ENCODE results near the gene C6orf132. TPM values are rescaled to one million over a fixed set of nuclear protein-coding genes. Genes with fewer than 3 reads are reported as not detected.

The C6orf132 gene
- total RNA-seq, 2 experiments from 2014 or later: 0.05 to 0.10 TPM

DNA sequence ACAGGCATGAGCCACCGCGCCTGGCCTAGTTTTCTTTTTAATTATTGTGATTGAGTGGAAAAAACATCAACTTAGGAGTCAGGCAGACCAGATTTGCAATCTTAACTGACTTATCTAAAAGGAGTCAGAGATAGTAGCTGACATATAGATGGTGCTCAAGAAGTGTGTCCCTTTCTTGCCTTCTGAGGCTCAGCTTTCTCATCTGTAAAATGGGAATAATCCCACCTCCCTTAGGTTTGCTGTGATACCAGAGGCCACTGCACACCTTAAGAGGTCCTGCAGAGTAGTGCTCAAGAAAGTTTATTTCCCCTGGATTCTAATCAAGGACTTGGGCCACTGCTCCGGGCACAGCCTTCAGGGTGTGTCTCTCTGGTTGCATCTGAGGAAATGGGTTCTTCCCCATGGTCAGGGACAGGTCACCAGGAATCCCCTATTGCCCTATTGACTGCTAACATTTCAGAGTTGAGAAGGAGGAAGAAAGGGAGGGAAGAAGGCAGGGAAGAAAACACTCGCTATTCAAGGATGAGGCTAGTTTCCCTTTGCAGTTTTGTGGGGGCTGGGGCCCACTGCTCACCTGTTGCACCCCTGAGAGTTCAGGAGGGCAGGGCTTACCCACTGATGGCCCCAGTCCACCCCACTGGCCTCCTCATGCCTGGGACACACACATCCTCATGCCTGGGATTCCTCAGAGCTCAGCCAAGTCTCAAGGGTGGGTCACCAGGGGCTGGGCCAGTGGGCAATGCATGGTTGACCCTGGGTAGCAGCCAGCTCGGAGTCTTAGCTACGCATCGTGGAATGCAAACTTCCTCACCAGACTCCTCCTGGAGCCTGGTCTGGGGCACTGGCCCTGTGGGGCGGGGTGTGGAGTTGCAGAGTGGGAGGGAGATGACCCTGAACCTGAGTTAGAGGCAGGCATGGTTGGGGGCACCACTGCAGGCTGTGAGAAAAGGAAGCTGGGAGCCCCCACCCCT is 21.2 kb downstream of the C6orf132 start:
- H3K27ac Mint-ChIP-seq: no peak overlapping the region
- DNase-seq: no peak
- H3K9me3 Mint-ChIP-seq: no peaks in the 10 kb centered on the region
- H3K27me3 Mint-ChIP-seq: peaks cover 9% of the 10 kb centered on the region
- no peak overlapping the region for H3K4me3 Mint-ChIP-seq
- POLR2A ChIA-PET: no interaction called here
- CTCF ChIA-PET: interaction anchor here (0.6 kb wide), 1 partner anchor 16 kb away, joined by 3 read pairs; no protein-coding TSS in a partner anchor
- H3K4me1 Mint-ChIP-seq: no peaks in the 10 kb centered on the region
- H3K36me3 Mint-ChIP-seq (ENCODE audit: low read depth): no peaks in the 10 kb centered on the region

DNA sequence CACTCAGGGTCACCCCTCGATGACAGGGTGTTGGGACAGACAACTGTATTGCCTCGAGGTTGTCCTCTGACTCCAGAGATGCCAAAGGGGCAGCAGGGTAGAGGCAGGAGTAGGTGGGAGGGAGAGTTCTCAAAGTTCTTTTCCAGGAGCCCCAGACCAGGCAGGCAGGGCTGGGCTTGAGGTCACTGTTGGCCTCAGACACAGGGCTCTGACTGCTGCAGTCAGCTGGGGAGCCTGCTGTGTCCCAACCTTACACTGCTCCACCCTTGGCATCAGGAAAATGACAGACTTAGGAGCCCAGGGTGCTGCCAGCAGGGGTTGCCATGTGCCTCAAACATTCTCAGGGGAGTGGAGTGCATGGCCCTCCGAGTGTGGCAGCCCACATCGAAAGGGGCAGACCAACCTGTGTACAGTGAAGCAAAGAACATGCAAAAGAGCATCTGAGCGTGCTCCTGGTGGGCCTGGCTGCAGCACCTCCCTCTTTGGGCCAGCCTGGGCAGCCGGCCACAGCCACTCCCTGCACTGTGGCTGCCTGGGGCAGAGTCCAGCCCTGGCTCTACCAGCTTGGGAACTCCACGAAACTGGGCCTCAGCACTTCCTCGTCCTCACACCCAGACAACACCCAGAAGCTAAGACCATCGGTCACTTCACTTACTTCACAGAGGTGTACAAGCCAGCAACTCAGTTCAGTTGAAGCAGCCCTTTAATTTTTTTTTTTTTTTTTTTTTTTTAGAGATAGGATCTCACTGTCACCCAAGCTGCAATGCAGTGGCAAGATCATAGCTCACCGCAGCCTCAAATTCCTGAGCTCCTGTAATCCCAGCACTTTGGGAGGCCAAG is 24.0 kb downstream of the C6orf132 start:
- ChIA-PET POLR2A (no interaction called here), CTCF (interaction anchor here (0.6 to 1.2 kb wide), 3 partner anchors 9 to 1251 kb away, joined by 3 to 5 read pairs (median 3); partner anchors contain the start of gene ZNF318)
- Mint-ChIP-seq H3K36me3 (ENCODE audit: low read depth) (no peaks in the 10 kb centered on the region), H3K9me3 (no peaks in the 10 kb centered on the region), H3K4me3 (no peak overlapping the region), H3K27ac (no peak overlapping the region), H3K4me1 (no peaks in the 10 kb centered on the region), H3K27me3 (peaks cover 9% of the 10 kb centered on the region)
- no peak for DNase-seq

DNA sequence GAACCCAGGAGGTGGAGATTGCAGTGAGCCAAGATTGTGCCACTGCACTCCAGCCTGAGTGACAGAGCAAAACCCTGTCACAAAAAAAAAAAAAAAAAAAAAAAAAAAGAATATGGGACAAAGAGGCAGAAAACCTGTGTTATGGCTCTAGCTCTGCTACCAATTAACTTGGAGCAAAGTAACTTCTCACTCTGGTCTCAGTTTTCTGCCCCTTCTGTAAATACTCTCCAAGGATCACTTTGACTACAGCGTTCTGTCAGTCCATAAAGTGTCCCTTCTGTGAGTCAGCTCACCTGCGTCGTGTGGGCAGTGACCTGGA is 24.6 kb downstream of the C6orf132 start:
- CTCF ChIA-PET: interaction anchor here (0.7 to 1.2 kb wide), 2 partner anchors 9 to 1252 kb away, joined by 3 to 5 read pairs; partner anchors contain the start of gene ZNF318
- Mint-ChIP-seq H3K27ac (no peak overlapping the region), H3K9me3 (no peaks in the 10 kb centered on the region), H3K4me1 (no peaks in the 10 kb centered on the region), H3K4me3 (no peak overlapping the region), H3K27me3 (peaks cover 9% of the 10 kb centered on the region), H3K36me3 (ENCODE audit: low read depth) (no peaks in the 10 kb centered on the region)
- POLR2A ChIA-PET: no interaction called here
- no peak for DNase-seq

DNA sequence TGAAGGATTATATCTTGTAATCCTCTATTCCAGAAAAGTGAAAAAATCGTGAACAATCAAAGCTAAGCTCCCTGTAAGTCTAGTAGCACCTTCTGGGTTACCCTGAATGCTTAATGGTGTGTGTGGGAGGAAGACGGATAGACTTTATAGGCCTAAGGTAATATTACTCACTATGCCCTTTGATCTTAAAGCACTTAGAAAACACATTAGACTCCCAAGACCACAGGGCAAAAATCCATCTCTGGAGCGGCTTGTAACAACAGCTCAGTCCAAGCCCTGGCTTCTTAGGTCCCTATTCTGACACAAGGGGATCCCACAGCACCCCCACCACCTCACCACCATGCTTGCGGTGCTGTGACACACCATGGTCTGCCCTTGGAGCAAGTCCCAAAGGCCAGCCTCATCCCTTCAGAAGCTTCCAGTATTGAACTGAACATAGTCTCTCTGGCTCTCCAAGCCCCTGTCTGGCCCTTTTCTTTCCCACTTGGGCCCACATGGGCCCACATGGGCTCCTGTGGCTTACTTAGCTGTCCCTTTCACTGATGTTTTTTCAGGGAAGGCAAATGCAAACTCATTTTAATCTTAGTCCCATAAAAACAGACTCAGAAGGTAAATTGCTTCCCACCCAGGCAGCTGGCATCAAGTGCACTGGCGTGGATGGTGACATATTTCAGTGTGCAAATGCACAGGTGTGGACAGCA is 28.3 kb downstream of the C6orf132 start:
- ChIA-PET CTCF (no interaction called here), POLR2A (no interaction called here)
- H3K4me3 Mint-ChIP-seq: no peak overlapping the region
- H3K4me1 Mint-ChIP-seq: no peaks in the 10 kb centered on the region
- H3K27ac Mint-ChIP-seq: no peak overlapping the region
- peaks cover 21% of the 10 kb centered on the region for H3K27me3 Mint-ChIP-seq
- H3K36me3 Mint-ChIP-seq (ENCODE audit: low read depth): no peaks in the 10 kb centered on the region
- H3K9me3 Mint-ChIP-seq: no peaks in the 10 kb centered on the region
- DNase-seq: no peak

DNA sequence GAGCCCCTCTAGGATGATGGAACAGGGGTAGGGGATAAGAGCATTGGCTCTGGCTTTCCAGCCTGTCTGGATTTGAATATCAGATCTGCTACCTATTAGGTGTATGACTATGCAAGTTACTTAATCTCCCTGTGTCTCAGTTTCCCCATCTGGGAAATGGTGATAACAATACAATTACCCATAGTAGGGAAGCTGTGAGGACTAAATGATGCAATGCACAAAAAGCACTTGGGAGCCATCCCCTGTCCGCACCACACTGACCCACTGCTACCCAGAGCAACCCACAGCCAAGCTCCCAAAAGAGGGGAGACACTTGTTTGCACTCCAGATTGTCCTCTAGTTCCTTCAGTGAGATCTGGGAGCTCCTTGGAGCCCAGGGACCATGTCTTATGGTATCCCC is 30.1 kb downstream of the C6orf132 start:
- Mint-ChIP-seq H3K27me3 (peaks cover 21% of the 10 kb centered on the region), H3K4me3 (no peak overlapping the region), H3K9me3 (no peaks in the 10 kb centered on the region), H3K36me3 (ENCODE audit: low read depth) (no peaks in the 10 kb centered on the region), H3K4me1 (no peaks in the 10 kb centered on the region), H3K27ac (no peak overlapping the region)
- no peak for DNase-seq
- ChIA-PET CTCF (interaction anchor here (0.8 to 1.5 kb wide), 5 partner anchors 8 to 325 kb away, joined by 3 to 4 read pairs (median 3); partner anchors contain the start of gene TOMM6), POLR2A (no interaction called here)

DNA sequence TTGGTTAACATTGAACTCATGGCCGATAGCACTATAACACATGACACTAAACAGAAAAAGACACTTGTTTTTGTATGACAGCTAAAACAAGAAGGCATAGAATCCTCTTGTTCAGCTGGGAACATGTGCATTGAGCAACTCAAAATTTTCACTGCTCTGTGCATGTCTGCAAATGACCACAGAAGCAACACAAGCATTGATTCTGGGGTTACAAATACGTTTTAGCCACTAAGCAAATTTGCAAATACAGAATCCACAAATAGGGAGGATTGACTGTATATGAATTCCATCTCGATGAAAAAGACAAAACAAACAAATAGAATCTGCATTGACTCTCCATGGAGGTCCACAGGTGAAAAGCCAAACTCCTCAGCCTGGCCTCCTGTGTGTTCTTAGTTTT is 31.7 kb downstream of the C6orf132 start:
- CTCF ChIA-PET: no interaction called here
- no peak for DNase-seq
- no peaks in the 10 kb centered on the region for H3K4me1 Mint-ChIP-seq
- H3K36me3 Mint-ChIP-seq (ENCODE audit: low read depth): no peaks in the 10 kb centered on the region
- H3K27me3 Mint-ChIP-seq: peaks cover 13% of the 10 kb centered on the region
- no peak overlapping the region for H3K4me3 Mint-ChIP-seq
- H3K27ac Mint-ChIP-seq: no peak overlapping the region
- POLR2A ChIA-PET: no interaction called here
- H3K9me3 Mint-ChIP-seq: no peaks in the 10 kb centered on the region

DNA sequence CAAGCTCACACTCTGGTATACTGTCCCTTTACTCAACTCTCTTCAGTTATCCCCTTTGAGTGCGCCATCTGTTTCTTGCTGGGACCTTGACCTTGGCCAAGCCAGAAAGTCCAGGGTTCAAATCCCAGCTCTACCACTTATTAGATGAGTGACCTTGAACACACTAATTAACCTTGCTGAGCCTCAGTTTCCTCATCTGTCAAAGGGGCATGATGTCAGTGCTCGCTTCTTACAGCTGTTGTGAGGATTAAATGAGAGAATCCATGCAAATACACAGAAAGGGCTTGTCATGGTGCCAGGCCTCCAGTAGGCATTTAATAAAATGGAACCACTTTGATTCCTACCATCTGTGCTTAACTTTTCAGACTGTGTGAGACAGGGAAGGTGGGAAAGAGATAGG is 34.3 kb downstream of the C6orf132 start:
- H3K27me3 Mint-ChIP-seq: peaks cover 13% of the 10 kb centered on the region
- H3K4me3 Mint-ChIP-seq: no peak overlapping the region
- CTCF ChIA-PET: no interaction called here
- H3K36me3 Mint-ChIP-seq (ENCODE audit: low read depth): no peaks in the 10 kb centered on the region
- H3K4me1 Mint-ChIP-seq: peaks cover 10% of the 10 kb centered on the region
- POLR2A ChIA-PET: no interaction called here
- DNase-seq: no peak
- H3K9me3 Mint-ChIP-seq: no peaks in the 10 kb centered on the region
- H3K27ac Mint-ChIP-seq: no peak overlapping the region

DNA sequence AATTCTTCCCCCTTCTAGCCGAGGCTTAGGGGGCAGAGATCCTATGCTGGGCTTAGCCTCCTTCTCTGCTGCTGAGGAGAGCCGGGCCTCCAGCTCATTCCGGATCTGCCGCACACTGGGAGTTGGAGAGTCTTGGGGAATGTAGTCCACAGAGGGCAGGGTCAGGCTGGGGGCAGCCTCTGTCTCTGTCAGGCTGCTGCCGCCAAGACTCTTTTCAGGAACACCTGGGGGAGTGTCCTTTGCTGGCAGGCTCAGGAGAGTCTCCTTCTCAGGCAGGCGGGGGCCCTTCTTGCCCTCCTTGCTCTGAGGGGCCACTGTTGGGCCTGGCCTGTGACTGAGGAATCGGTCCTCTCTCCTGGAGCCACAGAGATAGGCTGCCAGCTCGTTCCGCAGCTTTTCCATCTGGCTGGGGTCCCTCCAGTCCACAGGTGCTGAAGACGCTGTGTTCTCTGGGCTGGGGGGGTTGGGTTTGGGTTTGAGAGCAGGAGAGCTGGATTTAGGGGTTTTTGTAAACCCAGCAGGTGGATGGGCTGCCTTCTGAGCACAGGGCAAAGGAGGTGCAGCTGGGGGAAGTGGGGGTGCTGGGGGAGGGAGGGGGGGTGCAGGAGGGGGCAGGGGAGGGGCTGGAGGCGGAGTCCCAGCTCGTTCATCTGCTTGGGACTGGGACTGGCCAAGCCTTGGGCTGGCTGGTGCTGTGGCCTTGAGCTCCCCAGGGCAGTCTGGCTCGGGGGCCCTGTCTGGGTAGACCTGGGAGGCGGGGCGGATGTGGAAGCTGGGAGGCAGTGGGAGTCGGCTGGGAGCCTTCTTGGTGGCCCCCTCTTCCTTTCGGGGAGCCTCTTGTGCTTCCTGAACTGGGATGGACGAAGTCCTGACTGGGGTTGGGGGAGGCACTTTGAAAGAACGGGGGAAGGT is 36.1 kb downstream of the C6orf132 start:
- H3K27ac Mint-ChIP-seq: no peak overlapping the region
- H3K4me3 Mint-ChIP-seq: no peak overlapping the region
- no peaks in the 10 kb centered on the region for H3K36me3 Mint-ChIP-seq (ENCODE audit: low read depth)
- H3K27me3 Mint-ChIP-seq: peaks cover 7% of the 10 kb centered on the region
- H3K9me3 Mint-ChIP-seq: no peaks in the 10 kb centered on the region
- peaks cover 22% of the 10 kb centered on the region for H3K4me1 Mint-ChIP-seq
- ChIA-PET CTCF (no interaction called here), POLR2A (no interaction called here)
- no peak for DNase-seq

DNA sequence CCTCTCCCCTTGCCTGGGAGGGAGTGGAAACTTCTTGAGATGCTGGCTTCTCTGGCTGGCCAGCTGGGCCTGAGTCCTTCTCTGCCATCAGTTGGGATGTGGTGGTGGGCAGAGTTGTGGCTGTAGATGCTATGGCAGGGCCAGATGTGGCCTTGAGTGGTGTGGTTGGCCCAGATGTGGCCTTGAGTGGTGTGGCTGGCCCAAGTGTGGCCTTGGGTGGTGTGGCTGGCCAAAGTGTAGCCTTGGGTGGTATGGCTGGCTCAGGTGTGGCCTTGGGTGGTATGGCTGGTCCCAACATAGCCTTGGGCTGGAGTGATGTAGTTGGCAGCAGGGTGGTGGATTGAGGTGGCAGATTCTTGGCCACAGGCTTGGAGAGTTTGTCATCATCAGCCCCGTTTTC is 36.7 kb downstream of the C6orf132 start:
- CTCF ChIA-PET: interaction anchor here (1.2 to 2.4 kb wide), 2 partner anchors 51 to 59 kb away, joined by 3 to 7 read pairs; no protein-coding TSS in a partner anchor
- Mint-ChIP-seq H3K36me3 (ENCODE audit: low read depth) (no peaks in the 10 kb centered on the region), H3K4me3 (no peak overlapping the region), H3K4me1 (peaks cover 27% of the 10 kb centered on the region), H3K27ac (no peak overlapping the region), H3K27me3 (peaks cover 7% of the 10 kb centered on the region), H3K9me3 (no peaks in the 10 kb centered on the region)
- DNase-seq: no peak
- POLR2A ChIA-PET: no interaction called here

DNA sequence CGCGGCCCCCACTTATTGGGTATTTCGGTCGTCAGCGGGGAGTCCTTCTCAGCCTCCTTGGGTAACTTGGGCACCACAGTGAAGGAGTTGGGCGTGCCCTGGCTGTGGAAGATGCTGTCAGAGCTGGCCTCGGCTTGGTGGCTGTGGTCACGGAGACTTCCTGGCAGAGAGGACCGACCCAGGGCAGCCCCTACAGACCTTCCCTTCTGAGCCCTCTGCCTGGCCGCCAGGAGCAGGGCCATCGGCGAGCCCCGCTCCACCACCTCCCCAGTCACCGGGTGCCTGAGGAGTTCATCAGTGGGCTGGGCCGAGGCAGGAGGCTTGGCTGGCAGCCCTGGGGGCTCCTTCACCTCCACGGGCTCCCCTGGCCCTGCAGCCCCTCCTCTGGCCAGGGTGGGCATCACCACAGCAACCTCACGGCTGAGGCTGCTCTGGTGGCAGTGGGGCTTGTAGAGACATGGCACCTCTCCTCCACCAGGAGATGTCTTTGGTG is 37.2 kb downstream of the C6orf132 start:
- no peaks in the 10 kb centered on the region for H3K36me3 Mint-ChIP-seq (ENCODE audit: low read depth)
- no peak overlapping the region for H3K27ac Mint-ChIP-seq
- ChIA-PET CTCF (interaction anchor here (0.8 to 2.7 kb wide), 30 partner anchors 11 to 459 kb away, joined by 3 to 30 read pairs (median 6); partner anchors contain the start of genes TAF8, TFEB, TOMM6 and UBR2), POLR2A (interaction anchor here (0.7 to 1.5 kb wide), 3 partner anchors 55 to 308 kb away, joined by 3 to 8 read pairs (median 4); partner anchors contain the start of gene TAF8)
- H3K4me1 Mint-ChIP-seq: peaks cover 33% of the 10 kb centered on the region
- DNase-seq: no peak
- peak overlapping the region; percentile 39 for H3K4me3 Mint-ChIP-seq
- H3K9me3 Mint-ChIP-seq: no peaks in the 10 kb centered on the region
- H3K27me3 Mint-ChIP-seq: peaks cover 6% of the 10 kb centered on the region

DNA sequence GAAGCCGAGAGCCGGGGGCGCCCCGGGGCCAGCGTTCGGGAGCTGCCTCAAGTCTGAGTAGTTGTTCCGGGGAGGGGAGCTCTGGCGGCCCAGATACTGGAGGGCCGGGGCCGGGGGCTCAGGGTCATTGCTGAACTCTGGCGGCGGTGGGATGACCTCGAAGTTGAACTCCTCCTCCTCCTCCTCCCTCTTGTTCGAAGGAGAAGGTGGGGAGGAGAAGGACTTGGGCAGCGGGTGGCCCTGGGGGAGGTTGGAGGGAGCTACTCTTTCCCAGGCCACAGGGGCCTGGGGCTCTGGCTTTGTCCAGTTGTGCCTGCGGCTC is 37.7 kb downstream of the C6orf132 start:
- Mint-ChIP-seq H3K4me3 (peak overlapping the region; percentile 39), H3K9me3 (no peaks in the 10 kb centered on the region), H3K27ac (no peak overlapping the region), H3K36me3 (ENCODE audit: low read depth) (no peaks in the 10 kb centered on the region), H3K27me3 (peaks cover 2% of the 10 kb centered on the region), H3K4me1 (peaks cover 37% of the 10 kb centered on the region)
- ChIA-PET POLR2A (interaction anchor here (0.7 to 1.5 kb wide), 3 partner anchors 54 to 309 kb away, joined by 3 to 8 read pairs (median 4); partner anchors contain the start of gene TAF8), CTCF (interaction anchor here (0.8 to 2.7 kb wide), 43 partner anchors 9 to 459 kb away, joined by 3 to 30 read pairs (median 4); partner anchors contain the start of genes TAF8, TFEB, TOMM6 and UBR2)
- no peak for DNase-seq
